ENCODE data around the gene EMP2. TPM values are rescaled to one million over a fixed set of nuclear protein-coding genes. Genes with fewer than 3 reads are reported as not detected.
A peak's percentile ranks its signal among the peaks of the same experiment; 100 is the strongest.
"Not testable (repeated sequence)": the region's sequence is repeated elsewhere in the genome, so short reads cannot be mapped to it uniquely, and the experiment has no call there.

EMP2 gene
- 10 to 100 TPM; 57.4 to 66.2 (median 63.0) TPM for polyA plus RNA-seq (ENCODE audit: insufficient read depth in 1 of 5, insufficient read length in 5 of 5, low replicate concordance in 1 of 5)
- long read RNA-seq, donor 1, full-length matches to known transcripts, result 36 of 48 reads
- long read RNA-seq, donor 1, partial matches to known transcripts, result 12 of 48 reads
- long read RNA-seq, donor 1, other reads (novel, unspliced or antisense), result 0 of 48 reads
- long read RNA-seq, donor 2, full-length matches to known transcripts, result 13 of 13 reads
- long read RNA-seq, donor 2, partial matches to known transcripts, result 0 of 13 reads
- long read RNA-seq, donor 2, other reads (novel, unspliced or antisense), result 0 of 13 reads
- long read RNA-seq, donor 3, full-length matches to known transcripts, result 24 of 24 reads
- long read RNA-seq, donor 3, partial matches to known transcripts, result 0 of 24 reads
- long read RNA-seq, donor 3, other reads (novel, unspliced or antisense), result 0 of 24 reads
- long read RNA-seq, donor 4, full-length matches to known transcripts, result 8 of 8 reads
- long read RNA-seq, donor 4, partial matches to known transcripts, result 0 of 8 reads
- long read RNA-seq, donor 4, other reads (novel, unspliced or antisense), result 0 of 8 reads
- long read RNA-seq, donor 5, full-length matches to known transcripts, result 43 of 49 reads
- long read RNA-seq, donor 5, partial matches to known transcripts, result 6 of 49 reads
- long read RNA-seq, donor 5, other reads (novel, unspliced or antisense), result 0 of 49 reads
- long read RNA-seq, donor 6, full-length matches to known transcripts, result 41 of 118 reads
- long read RNA-seq, donor 6, partial matches to known transcripts, result 77 of 118 reads
- long read RNA-seq, donor 6, other reads (novel, unspliced or antisense), result 0 of 118 reads
- long read RNA-seq, donor 7, full-length matches to known transcripts, result 25 of 25 reads
- long read RNA-seq, donor 7, partial matches to known transcripts, result 0 of 25 reads
- long read RNA-seq, donor 7, other reads (novel, unspliced or antisense), result 0 of 25 reads
- long read RNA-seq, donor 8, full-length matches to known transcripts, result 9 of 9 reads
- long read RNA-seq, donor 8, partial matches to known transcripts, result 0 of 9 reads
- long read RNA-seq, donor 8, other reads (novel, unspliced or antisense), result 0 of 9 reads

GRCh38 chr16:10579965-10580882, at the start of gene EMP2:
TSS of gene EMP2 (minus strand) at chr16:10580598. CDS start at chr16:10547617, 32,981 bp downstream.
- DNase-seq, result peak; percentile 84 to 87

GRCh38 chr16:10629592-10629963, 49.2 kb upstream of the EMP2 start:
- DNase-seq, result no peak

GRCh38 chr16:10625595-10626357, 45.4 kb upstream of the EMP2 start:
- DNase-seq, result no peak

DNA sequence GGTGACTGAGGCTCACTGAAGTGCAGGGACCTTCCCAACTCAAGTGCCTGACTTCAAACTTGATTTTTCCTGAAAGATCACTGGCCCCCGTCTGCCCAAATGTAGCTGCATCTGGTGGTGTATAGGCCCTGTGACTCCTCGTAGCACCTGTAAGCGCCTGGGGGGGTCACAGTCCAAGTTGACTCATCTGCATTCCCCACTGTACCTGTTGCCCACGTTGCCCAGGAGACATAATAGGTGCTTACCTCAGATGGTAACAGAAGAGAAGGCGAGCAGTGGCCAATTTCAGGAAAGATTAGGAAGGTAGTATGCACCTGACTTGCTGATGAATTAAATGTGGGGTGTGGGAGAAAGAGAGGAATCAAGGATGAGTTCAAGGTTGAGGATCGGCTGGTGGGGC, 44.1 kb upstream of the EMP2 start:
- no peak for DNase-seq

- no peak for DNase-seq
Observed at GRCh38 chr16:10623059-10623458, 42.7 kb upstream of the EMP2 start.

GRCh38 chr16:10622036-10622921, 41.9 kb upstream of the EMP2 start:
- no peak for DNase-seq

- DNase-seq, result not testable (repeated sequence)
Observed at GRCh38 chr16:10621216-10621949, 41.0 kb upstream of the EMP2 start.

GRCh38 chr16:10620120-10620519, 39.7 kb upstream of the EMP2 start:
- no peak for DNase-seq

GRCh38 chr16:10619271-10619849, 39.0 kb upstream of the EMP2 start:
- peak in 1 of 2 donors; percentile 49 for DNase-seq

- DNase-seq, result no peak
Observed at GRCh38 chr16:10618710-10619209, 38.4 kb upstream of the EMP2 start.

DNA sequence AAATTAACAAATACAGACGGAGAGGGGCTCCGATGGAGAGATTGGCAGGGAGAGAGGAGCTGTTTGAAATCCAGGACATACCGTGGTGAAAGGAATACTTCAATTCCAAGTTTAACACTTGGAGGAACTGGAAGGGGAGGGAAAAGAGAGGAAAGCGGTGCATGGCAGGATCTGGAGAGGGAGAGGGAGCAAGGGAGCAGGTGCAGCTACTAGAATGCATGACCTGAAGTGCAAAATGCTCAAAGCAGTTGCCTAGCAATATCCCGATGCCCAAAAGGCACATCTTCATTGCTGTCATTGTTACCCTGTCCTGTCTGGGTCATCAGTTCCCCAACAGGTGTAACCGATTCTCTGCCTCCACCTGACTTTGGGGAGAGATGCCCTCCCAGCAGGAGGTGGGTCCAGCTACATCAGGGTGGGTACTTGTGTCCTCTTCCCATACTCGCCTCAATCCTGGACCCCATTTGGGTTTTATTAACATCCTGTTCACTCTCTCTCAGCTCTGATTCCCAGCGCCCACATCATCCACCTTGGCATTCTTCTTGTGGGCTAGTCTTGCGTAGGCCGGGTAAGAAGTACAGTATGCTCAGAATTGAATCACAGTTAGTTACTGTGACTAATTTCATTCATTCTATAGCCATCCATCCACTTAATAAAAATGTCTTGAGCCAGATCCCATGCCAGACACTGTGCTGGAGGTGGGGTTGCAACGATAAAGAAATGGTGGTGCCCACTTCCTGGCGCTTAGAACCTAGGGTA, 37.4 kb upstream of the EMP2 start:
- no peak for DNase-seq

- DNase-seq, result peak; percentile 68 to 69
Observed at GRCh38 chr16:10616756-10617640, 36.6 kb upstream of the EMP2 start.

DNA sequence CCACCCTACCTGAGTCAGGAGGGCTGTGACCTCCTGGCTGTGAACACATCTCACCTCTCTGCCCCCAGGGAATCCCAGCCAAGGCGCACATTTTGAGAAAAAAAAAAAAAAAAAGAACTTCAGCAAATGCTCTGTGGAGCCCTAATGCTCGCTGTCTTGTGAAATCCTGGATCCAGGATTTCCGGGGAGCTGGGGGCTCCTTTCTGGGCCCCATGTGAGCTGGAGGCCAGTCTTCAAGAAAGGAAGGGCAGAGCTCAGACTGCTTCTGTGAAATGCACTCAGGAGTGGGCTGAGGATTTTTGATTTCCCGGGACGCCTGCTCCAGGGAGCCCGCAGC, 36.0 kb upstream of the EMP2 start:
- no peak for DNase-seq

DNA sequence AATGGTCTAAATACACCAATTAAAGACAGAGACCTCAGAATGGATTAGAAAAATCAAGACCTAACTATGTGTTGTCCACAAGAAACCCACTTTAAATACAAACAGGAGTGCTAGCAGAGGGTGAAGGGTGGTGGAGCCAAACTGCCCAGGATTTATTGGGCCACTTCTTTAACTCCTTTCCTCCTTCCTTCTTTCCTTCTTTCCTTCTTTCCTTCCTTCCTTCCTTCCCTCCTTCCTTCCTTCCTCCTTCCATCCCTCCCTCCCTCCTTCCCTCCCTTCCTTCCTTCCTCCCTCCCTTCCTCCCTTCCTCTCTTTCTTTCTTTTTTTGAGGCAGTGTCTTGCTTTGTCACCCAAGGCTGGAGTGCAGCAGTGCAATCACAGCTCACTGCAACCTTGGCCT, 34.3 kb upstream of the EMP2 start:
- no peak for DNase-seq

- no peak for DNase-seq
Observed at GRCh38 chr16:10613785-10614485, 33.5 kb upstream of the EMP2 start.

All from right lung (tissue), 10 donors.